GM19240 (cell line): ENCODE results near the gene GLRX5.
"Not testable (repeated sequence)": the region's sequence is repeated elsewhere in the genome, so short reads cannot be mapped to it uniquely, and the experiment has no call there.

Source experiments
- DNase-seq: peaks from one replicate; pipeline ENCODE4 v3.0.0; 2011; ENCODE audit warnings: low spot score; ENCODE audit not compliant: insufficient read length

Gene GLRX5

DNA sequence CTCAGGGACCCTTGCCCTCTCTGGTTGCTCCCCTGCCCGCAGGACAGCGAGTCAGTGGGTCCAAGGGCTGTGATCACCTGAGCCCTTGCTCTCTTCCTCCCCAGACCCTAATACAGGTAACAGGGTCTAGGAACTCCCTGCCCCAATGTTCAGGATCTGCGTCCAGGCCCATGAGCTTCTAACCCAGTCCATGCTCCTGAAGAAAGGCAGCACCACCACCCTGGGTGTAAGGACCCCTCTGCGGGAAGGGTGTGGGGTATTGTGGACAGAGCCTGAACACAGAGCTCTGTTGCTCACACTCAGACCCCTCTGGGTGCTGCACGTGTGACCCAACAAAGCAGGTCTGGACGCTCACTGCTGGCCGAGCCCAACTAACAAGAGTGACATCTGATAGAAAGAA, 18.3 kb downstream of the GLRX5 start:
- no peak for DNase-seq

DNA sequence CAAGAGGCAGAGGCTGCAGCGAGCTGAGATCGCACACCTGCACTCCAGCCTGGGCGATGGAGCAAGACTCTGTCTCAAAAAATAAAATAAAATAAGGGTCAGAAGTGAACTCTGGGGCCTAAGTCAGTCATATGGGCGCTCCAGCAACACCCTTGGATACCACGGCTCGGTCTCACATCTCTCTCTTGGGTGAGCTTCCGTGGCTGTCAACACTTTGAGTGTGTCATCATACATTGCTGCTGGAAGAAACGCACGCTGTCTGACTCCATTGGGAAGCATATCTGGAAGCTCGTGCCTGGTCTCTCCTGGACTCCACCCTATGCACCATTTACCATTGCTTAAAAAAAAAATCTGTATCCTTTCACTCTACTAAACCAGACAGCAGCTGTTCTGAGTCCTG, 20.2 kb downstream of the GLRX5 start:
- DNase-seq, result no peak

DNA sequence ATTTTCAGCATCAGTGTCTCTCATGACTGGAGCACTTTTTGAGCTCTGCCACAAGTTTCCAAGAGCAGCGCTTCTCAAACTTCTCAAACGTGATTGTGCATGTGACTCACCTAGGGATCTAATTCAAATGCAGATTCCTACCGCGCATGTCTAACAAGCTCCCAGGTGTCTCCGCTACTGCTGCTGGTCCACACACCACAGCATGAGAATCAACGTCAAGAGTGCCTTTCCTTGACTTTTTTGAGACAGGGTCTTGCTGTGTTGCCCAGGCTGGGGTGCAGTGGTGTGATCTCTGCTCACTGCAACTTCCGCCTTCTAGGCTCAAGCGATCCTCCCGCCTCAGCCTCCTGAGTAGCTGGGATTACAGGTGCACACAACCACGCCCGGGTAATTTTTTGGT, 22.4 kb downstream of the GLRX5 start:
- DNase-seq, result no peak

DNA sequence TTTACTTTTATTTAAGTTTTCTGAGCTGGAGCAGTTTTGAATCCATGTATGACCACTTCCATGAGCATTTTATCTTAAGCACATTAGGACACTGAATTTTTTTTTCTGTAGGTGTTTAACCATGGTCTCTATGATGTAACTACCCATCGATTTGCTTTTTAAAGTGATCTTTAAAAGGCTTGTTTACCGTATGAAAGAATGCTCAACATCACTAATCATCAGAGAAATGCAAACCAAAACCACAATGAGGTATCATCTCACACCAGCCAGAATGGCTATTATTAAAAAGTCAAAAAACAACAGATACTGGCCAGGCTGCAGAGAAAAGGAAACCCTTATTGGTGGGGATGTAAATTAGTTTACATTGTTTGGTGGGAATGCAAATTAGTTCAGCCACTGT, 23.0 kb downstream of the GLRX5 start:
- no peak for DNase-seq

DNA sequence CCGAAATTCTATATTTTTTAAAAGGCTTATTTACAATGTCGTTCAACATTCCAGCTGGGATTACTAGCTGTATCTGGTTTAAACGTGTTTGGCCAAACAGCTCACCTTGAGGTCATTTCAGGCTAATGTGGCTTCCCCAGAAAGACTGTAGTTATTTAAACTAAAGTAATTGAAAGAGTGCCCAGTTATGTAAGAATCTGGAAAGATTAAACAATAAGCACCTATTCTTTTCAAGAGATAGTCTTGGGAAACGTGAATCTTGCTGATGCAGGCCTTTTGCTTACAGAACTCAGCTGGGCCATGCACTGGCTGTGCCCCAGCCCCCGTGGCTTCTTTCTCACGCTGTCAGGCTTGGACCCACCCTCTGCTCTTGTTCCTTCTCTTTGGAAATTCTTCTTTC, 24.4 kb downstream of the GLRX5 start:
- no peak for DNase-seq

DNA sequence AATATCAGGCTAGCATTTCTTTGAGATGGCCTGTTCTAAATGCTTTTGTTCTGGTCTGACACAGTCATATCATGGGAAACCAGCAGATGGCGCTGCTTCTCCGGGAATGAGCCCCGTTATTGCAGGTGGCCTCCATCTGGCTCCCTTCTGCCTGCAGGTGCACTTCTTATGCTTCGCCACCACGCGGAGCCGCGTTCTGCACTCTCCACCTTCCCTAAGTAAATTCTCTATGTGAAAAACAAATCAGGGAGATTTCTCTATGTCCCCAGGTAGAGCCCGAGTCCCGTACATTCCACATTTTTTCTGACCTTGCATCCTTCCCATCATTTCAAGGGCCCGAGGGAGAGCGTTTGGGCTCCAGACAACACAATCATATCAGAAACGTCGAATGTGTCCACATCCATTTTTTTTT, 26.2 kb downstream of the GLRX5 start:
- DNase-seq, result peak; percentile 85

DNA sequence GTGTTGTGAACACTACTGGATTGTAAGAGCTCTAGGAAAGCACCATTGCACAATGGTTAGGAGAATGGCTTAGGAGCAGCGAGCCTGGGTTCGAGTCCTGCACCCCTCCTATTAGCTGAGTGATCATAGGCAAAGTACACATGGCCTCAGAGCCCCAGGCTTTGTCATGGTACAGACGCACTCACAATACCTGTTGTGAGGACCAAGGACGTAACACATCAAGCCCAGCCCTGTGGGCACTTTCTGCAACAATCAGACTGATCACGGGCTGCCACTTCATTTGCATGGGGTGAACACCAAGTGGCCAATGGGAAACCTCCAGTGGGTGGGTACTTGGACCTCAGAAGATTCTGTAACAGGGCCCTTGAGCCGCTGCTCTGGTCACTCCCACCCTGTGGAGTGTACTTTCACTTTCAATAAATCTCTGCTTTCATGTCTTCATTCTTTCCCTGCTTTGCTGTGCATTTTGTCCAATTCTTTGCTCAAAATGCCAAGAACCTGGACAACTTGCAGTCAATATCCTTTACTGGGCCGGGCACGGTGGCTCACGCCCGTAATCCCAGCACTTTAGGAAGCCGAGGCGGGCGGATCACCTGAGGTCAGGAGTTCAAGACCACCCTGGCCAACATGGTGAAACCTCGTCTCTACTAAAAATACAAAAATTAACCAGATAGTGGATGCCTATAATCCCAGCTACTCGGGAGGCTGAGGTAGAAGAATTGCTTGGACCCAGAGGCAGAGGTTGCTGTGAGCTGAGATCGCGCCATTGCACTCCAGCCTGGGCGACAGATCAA, 28.2 kb downstream of the GLRX5 start:
- no peak for DNase-seq

DNA sequence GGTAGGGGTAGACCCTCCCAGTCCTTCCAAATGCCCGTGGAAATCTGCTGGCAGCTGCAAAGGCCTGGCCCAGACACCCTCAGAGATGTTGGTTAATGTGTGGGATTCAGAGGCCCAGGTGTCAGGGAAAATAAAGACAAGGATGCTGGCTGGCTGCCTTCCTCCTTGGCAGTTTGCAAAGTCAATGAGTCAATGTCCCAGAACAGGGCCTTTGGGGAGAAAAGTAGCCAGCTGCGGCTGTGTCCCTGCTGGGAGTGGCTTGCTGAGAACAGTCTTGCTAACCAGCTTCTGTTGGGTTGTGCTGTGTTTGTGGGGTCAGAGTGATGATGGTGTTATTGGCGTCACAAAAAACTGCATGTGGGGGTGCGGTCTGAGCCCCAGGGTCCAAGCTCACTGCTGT, 29.2 kb downstream of the GLRX5 start:
- DNase-seq, result no peak

DNA sequence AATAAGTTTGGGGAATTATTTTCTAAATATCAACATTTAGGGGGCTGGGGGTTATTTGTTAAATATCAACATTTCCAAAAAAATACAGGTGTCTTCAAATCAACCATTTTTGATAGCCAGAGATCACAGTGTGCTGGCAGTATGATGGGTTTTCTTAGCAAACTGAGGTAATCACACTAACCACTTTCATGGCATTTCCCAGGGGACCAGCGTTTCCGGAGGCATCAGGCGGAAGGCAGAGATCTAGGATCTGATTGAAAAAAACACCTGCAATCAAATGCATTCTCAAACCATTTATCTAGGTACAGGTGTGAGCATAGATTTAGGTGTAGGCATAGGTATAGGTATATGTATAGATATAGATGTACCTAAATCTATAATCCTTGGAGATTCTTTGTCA, 34.6 kb downstream of the GLRX5 start:
- no peak for DNase-seq

DNA sequence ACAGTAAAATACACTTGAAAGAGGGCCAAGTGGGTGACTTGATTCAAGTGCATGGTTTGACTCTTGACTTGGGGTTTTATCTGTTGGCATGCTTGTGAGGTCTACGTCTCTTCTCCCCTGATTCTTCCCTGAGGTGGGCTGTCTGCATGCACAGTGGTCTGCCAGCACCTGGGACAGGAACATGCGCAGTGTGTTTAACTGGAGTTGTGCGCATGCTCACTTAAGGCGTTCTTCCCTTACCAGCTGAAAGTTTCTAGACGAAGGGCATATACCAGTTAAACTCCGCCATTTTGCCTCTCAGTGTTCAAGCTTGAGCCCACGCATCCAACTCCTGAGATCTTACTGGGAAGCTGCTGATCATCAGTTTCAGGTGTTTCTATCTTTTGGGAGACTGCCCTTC, 38.5 kb downstream of the GLRX5 start:
- DNase-seq, result no peak

DNA sequence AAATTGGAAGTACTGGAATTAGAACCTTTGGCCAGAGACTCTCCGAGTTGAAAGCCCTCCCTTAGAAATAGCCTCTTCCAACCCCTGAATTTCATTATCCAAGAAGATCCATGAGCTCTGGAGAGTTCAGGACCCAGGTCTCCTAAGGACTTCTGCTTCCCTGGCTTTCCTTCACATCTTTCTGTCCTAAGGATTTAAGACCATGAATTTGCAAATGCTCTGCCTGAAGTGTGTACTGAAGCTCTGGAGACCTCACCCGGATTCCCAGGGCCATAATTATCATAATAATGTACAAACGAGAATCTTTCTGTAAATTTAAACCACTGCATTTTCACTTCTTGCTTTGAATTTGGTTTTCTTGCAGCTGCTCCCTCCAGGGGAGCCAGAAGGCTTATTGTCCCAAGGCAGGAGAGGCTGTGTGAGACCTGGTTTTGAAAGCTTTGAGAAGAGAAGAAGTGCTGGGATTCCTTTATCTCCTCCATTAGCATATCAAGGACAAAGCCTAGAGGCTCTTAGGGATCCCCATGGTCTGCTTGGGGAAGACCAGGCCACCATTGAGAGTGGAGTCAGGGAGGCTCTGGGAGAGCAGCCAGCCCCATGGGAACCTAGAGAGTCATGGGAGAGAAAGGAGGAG, 41.1 kb downstream of the GLRX5 start:
- no peak for DNase-seq

DNA sequence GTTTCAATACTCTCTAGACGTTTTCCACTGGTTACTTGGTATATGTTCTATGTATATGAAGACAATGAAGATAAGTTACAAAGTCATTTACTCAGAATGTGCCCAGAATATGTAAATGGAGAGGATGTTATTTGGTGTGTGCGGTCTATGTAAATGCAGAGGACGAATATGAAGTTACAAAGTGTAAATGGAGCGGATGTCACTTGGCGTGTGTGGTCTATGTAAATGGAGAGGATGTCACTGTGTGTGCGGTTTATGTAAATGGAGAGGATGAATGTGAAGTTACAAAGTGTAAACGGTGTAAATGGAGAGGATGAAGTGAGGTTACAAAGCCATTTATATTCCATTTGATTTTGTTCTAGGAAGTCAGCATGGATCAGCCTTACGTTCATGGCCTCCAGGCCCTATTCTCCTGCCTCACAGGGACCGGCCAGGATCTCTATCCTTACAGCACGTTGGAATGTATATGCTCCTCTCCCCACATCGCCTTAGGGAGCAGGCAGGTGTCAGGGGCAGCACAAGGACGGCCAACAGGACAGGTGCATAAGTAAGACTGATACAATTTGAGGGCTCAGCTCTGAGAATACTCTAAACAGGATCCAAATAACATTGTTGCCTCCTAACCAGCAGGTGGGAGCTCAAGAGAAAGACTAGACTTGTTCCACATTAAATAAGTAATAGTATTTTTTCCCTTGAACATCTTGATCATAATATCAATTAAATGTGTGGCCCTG, 42.4 kb downstream of the GLRX5 start:
- peak; percentile 47 for DNase-seq

DNA sequence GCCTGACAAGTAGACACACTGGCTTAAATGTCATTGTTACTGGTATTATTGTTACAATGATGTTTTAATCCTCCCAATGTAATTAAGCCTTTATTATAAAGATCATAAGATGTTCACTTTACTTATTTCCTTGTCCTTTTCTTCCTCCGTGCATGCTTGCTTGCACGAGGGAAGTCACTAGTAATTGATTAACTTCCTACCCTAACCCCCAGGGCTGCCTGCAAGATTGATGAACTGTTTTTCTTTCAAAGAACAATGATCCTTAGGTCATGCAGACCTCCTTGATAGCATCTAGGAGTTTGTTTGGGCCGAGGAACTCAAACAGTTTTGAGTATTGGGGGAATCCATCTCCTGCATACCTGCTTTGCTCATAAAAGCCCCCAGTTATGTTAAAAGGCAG, 43.0 kb downstream of the GLRX5 start:
- no peak for DNase-seq

DNA sequence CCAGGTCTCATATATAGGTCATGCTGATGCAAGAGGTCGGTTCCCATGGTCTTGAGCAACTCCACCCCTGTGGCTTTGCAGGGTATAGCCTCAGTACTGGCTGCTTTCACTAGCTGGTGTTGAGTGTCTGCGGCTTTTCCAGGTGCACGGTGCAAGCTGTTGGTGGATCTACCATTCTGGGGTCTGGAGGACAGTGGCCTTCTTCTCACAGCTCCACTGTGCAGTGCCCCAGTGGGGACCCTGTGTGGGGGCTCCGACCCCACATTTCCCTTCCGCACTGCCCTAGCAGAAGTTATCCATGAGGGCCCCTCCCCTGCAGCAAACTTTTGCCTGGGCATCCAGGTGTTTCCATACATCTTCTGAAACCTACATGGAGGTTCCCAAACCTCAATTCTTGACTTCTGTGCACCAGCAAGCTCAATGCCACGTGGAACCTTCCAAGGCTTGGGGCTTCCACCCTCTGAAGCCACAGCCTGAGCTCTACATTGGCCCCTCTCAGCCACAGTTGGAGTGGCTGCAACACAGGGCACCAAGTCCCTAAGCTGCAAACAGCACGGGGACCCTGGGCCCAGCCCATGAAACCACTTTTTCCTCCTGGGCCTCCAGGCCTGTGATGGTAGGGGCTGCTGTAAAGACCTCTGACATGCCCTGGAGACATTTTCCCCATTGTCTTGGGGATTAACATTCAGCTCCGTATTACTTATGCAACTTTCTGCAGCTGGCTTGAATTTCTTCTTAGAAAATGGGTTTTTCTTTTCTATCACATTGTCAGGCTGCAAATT, 49.2 kb downstream of the GLRX5 start:
- not testable (repeated sequence) for DNase-seq

DNA sequence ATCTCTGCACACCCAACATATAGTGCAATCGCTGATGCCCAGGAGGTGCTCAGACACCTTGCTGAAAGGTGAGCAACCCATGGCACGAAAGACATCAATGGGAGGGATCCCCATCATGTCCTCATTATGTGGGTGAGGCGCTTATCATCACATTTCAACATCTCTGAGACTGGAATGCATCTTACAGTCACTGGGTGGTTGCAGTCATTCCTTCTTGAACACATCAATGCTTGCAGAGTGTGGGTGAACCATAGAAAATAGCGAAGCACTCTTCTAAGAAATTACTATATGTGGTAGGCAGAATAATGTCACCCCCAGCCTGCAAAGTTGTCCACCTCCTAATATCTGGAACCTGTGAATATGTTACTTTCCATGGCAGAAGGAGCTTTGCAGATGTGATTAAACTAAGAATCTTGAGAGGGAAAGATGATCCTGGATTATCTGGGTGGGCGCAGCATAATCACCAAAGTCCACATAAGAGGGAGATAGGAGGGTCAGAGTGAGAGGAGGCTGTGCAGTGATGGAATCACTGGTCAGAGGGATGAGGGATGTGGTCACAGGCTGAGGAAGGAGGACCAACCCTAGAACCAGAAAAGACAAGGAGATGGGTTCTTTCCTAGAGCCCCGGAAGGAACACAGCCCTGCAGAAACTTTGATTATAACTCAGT, 51.2 kb downstream of the GLRX5 start:
- no peak for DNase-seq

DNA sequence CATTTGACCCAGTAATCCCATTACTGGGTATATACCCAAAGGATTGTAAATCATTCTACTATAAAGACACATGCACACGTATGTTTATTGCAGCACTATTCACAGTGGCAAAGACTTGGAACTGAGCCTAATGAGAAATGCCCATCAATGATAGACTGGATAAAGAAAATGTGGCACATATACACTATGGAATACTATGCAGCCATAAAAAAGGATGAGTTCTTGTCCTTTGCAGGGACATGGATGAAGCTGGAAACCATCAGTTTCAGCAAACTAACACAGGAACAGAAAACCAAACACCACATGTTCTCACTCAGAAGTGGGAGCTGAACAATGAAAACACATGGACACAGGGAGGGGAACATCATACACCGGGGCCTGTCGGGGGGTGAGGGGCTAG, 56.3 kb downstream of the GLRX5 start:
- DNase-seq, result not testable (repeated sequence)
